Testis (tissue), 3 donors: ENCODE measurements around the gene USP35. TPM values are rescaled to one million over a fixed set of nuclear protein-coding genes. Genes with fewer than 3 reads are reported as not detected.

Source experiments
- DNase-seq: peaks from one replicate; pipeline ENCODE4 v3.0.0-alpha.2; 2019
- H3K27ac ChIP-seq, 2 donors: fragments of 200-600 bp; sonication (generic); one replicate each; pipeline ENCODE4 v1.5.1; 2019
- H3K27me3 ChIP-seq: fragments of 200-600 bp; sonication (generic); one replicate; pipeline ENCODE4 v1.5.1; 2019
- H3K36me3 ChIP-seq: fragments of 200-600 bp; sonication (generic); one replicate; pipeline ENCODE4 v1.5.1; 2017; ENCODE audit warnings: low read depth; ENCODE audit errors: missing control alignments
- H3K4me1 ChIP-seq: fragments of 200-600 bp; sonication (generic); one replicate; pipeline ENCODE4 v1.5.1; 2019
- H3K4me3 ChIP-seq, 2 donors: fragments of 200-600 bp; sonication (generic); one replicate each; pipeline ENCODE4 v1.5.1; 2017 to 2019
- H3K9me3 ChIP-seq: fragments of 200-600 bp; sonication (generic); one replicate; pipeline ENCODE4 v1.5.1; 2017
- POLR2A ChIP-seq: fragments of 450-650 bp; IDR thresholded peaks from one replicate; pipeline ENCODE4 v1.6.1; 2017; ENCODE audit warnings: antibody characterized with exemption, mild to moderate bottlenecking, moderate library complexity
- WGBS, 2 donors: methylation state at CpG; one replicate each; pipeline ENCODE4 v1.1.5; 2018; 5-methylcytosine and 5-hydroxymethylcytosine counted together
- intact Hi-C: fragments of 100-400 bp; cut with DNase I; formaldehyde crosslinking; loops from one replicate; pipeline ENCODE4 v1.15.1; 2023; ENCODE audit warnings: low total_unique reads
- polyA plus RNA-seq: library from polyadenylated mRNA; stranded (reverse); fragments of 350-450 nt; fragmentation: Illumina TruSeq; extraction: RNeasy Lipid Tissue Mini Kit (QIAGEN cat#74804); gene quantifications from one replicate; pipeline ENCODE4 v1.2.3, GENCODE V29; 2014; ENCODE audit warnings: low read depth, low replicate concordance; ENCODE audit not compliant: insufficient read depth
- total RNA-seq, 2 donors: library from RNA; depleted of rRNA; stranded (reverse); fragments of >200 nt; gene quantifications; one replicate each; pipeline ENCODE4 v1.2.3, GENCODE V29; 2016
- TF ChIP-seq, protein P1 (sequence below), 3 experiments: fragments of 450-650 bp in 2 of 3; fragments of 200-600 bp in 1 of 3; sonication (generic) in 1 of 3; IDR thresholded peaks; one replicate each; pipeline ENCODE4 v1.5.1; 2016 to 2019; ENCODE audit warnings: antibody characterized with exemption in 3 of 3, mild to moderate bottlenecking in 2 of 3, moderate library complexity in 1 of 3

The USP35 gene
- total and polyA plus RNA-seq, 3 donors from 2014 or later: 10.5 to 33.5 (median 25.8) TPM

DNA sequence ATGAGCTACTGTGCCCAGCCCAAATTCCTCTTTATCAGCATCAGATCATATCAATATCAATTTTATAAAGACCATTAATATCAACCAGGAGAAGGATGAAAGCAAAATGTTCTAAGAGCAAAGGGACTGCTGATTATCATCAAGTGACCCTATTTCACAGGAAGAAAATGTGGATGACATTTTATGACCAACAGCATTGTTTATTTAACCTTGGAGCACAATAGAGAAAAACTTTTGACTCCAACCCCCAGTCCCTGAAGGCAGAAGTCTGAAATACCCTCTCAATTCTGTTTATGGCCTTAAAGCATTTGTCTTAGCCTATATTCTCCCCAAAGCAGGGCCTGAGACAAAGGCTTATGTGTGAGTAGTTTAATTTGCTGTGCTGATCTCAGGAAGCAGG is 38.0 kb upstream of the USP35 start:
- intact Hi-C loops: no loop called here
- no peaks in the 10 kb centered on the region for H3K27me3 ChIP-seq
- no peaks in the 10 kb centered on the region for H3K4me1 ChIP-seq
- H3K9me3 ChIP-seq: no peaks in the 10 kb centered on the region
- no peak overlapping the region for H3K27ac ChIP-seq
- H3K36me3 ChIP-seq: no peaks in the 10 kb centered on the region
- no peak for DNase-seq
- TF ChIP-seq, protein P1, sequence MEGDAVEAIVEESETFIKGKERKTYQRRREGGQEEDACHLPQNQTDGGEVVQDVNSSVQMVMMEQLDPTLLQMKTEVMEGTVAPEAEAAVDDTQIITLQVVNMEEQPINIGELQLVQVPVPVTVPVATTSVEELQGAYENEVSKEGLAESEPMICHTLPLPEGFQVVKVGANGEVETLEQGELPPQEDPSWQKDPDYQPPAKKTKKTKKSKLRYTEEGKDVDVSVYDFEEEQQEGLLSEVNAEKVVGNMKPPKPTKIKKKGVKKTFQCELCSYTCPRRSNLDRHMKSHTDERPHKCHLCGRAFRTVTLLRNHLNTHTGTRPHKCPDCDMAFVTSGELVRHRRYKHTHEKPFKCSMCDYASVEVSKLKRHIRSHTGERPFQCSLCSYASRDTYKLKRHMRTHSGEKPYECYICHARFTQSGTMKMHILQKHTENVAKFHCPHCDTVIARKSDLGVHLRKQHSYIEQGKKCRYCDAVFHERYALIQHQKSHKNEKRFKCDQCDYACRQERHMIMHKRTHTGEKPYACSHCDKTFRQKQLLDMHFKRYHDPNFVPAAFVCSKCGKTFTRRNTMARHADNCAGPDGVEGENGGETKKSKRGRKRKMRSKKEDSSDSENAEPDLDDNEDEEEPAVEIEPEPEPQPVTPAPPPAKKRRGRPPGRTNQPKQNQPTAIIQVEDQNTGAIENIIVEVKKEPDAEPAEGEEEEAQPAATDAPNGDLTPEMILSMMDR (IDR thresholded peaks at IDR 0.05): no peak
- TF ChIP-seq POLR2A: no peak
- no peak overlapping the region for H3K4me3 ChIP-seq

DNA sequence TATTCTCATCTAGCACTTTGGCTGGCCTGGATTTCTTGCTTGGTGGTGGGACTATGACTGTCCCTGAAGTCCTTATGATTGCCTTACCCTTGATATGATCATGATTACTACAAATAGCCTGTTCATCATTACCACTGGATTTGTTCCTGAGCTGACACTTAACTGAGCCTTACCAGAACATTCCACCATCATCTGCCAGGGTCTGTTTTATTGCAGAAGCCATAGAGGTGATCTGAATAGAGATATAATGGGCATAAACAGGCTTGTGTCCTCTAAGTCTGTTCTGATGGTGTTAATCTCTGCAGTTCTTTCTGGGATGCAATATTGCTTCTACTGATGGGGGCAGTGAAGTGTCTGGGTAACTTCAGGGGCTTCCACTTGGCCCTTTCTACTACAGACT is 36.9 kb upstream of the USP35 start:
- Histone ChIP-seq H3K27me3 (no peaks in the 10 kb centered on the region), H3K27ac (no peak overlapping the region), H3K4me3 (no peak overlapping the region), H3K36me3 (no peaks in the 10 kb centered on the region), H3K9me3 (no peaks in the 10 kb centered on the region), H3K4me1 (no peaks in the 10 kb centered on the region)
- TF ChIP-seq, protein P1 (IDR thresholded peaks at IDR 0.05): no peak
- TF ChIP-seq POLR2A: no peak
- no peak for DNase-seq
- intact Hi-C loops: no loop called here

DNA sequence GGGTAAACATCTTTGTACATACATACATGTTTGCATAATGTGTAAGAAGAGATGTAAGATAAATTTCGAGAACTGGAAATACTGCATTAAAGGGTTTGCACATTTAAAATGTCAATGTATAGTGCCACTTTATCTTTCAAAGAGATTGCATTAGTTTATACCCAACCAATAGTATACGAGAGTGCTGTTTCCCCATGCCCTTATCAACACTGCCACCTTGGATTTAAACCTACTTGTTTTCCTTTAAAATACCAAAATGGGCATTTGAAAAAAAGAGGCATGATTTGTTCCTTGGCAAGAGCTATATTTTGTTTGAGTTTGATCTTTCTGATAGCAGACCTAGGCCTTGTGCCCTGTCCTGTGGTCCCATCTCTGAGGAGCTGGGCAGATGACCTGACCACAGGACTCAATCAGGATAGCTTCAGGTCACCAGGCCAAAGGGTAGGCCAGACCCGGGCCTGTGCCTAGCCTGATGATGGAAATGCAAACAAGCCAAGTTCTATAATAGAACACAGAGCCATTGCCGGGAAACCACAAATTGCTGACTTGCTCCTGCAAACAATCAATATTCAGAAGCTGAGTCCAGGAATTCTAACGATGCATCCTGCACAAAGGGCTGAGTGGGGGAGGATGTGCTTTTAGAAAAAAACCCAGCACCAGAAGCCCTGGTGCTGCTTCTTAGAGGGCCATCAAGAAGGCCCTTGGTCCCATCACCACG is 32.4 kb upstream of the USP35 start:
- H3K27ac ChIP-seq: no peak overlapping the region
- no peaks in the 10 kb centered on the region for H3K9me3 ChIP-seq
- no peaks in the 10 kb centered on the region for H3K36me3 ChIP-seq
- intact Hi-C loops: no loop called here
- WGBS, 2 donors: 67 to 71% methylated on average over 5 to 6 of the region's 6 CpGs
- H3K4me1 ChIP-seq: no peaks in the 10 kb centered on the region
- H3K4me3 ChIP-seq: no peak overlapping the region
- TF ChIP-seq, protein P1 (IDR thresholded peaks at IDR 0.05): no peak
- DNase-seq: no peak
- no peaks in the 10 kb centered on the region for H3K27me3 ChIP-seq

DNA sequence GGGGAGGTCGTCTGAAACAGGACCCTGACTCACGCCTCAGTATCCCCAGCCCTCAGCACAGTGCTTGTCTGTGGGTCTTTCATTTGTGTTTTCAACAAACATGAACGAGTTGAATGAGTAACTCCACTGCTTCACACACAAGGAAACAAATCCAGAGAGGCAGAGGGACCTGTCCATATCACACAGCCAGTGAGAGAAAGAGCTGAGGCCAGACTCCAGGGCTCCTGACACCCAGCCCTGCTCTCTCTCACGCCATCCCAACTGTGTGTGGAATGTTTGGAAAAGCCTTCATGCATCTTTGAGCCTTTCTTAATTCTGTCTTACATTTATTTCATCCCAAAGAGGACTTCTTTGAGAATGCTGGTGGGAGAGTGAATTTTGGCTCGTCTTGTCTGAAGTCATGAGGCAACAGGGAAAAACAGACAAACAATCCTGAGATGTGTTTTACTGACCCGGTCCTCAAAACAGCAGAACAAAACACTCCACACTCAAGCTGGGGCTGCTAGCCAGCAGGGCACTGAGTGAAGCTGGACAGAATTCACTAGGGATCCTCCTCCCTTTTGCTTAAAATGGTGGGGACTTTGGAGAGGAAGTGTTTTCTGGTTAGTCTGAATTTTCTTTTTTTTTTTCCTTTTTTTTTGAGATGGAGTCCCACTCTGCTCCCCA is 29.6 kb upstream of the USP35 start:
- Histone ChIP-seq H3K4me1 (peaks cover 12% of the 10 kb centered on the region), H3K36me3 (no peaks in the 10 kb centered on the region), H3K27me3 (no peaks in the 10 kb centered on the region), H3K9me3 (no peaks in the 10 kb centered on the region), H3K27ac (peak overlapping the region in 1 of 2 donors; percentile 60), H3K4me3 (no peak overlapping the region)
- WGBS, 2 donors: 53 to 60% methylated on average over 6 of the region's 6 CpGs
- TF ChIP-seq POLR2A: no peak
- TF ChIP-seq, protein P1 (IDR thresholded peaks at IDR 0.05): no peak
- DNase-seq: peak; percentile 49
- intact Hi-C loops: no loop called here

DNA sequence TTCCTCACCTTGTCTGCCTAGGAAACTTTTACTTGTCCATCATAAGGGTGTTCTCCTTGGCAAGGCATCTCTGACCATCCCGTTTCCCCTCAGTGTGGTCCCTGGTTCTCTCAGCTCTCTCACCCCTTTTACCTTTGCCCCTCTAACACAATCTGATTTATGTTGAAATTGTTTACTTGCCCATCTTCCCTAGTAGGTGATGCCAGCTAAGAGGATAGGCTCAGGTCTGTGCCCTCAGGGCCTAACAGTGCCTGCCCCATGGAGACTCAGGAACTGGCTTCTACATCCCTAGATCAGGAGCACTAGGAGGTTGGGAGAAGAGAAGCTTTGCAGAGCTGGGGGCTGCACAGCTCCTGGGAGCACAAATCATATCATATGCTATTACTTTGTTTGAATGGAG is 28.2 kb upstream of the USP35 start:
- intact Hi-C loops: no loop called here

More for the DNA sequence above, 28.2 kb upstream of the USP35 start:
- Histone ChIP-seq H3K4me3 (no peak overlapping the region), H3K9me3 (no peaks in the 10 kb centered on the region), H3K27ac (no peak overlapping the region), H3K36me3 (no peaks in the 10 kb centered on the region), H3K4me1 (peaks cover 12% of the 10 kb centered on the region), H3K27me3 (no peaks in the 10 kb centered on the region)
- 90 to 100% methylated on average over 1 of the region's 1 CpG for WGBS, 2 donors
- TF ChIP-seq, protein P1 (IDR thresholded peaks at IDR 0.05): no peak
- no peak for TF ChIP-seq POLR2A
- DNase-seq: no peak
